Osteoblast (primary cell): Measurements from ENCODE around the gene IMPA2. TPM values are rescaled to one million over a fixed set of nuclear protein-coding genes. Genes with fewer than 3 reads are reported as not detected.
A peak's percentile ranks its signal among the peaks of the same experiment; 100 is the strongest.
"Not testable (repeated sequence)": the region's sequence is repeated elsewhere in the genome, so short reads cannot be mapped to it uniquely, and the experiment has no call there.

Experiments used
- DNase-seq: peaks from one replicate; pipeline ENCODE4 v3.0.0; 2011; ENCODE audit warnings: low spot score, mixed read lengths; ENCODE audit not compliant: insufficient read length; ENCODE audit errors: missing footprints
- H2AFZ ChIP-seq: 2 replicates; pipeline ENCODE4 v1.6.0; 2011; ENCODE audit warnings: mild to moderate bottlenecking, low read length
- H3K27ac ChIP-seq: 2 replicates; pipeline ENCODE4 v1.5.1; 2011; ENCODE audit warnings: mild to moderate bottlenecking, low read depth, low read length, moderate library complexity
- H3K27me3 ChIP-seq: 2 replicates; pipeline ENCODE4 v1.6.0; 2012; ENCODE audit warnings: mild to moderate bottlenecking, control low read depth, inconsistent platforms, low read length, moderate library complexity; ENCODE audit not compliant: insufficient read depth
- H3K36me3 ChIP-seq: 2 replicates; pipeline ENCODE4 v1.5.1; 2011; ENCODE audit warnings: mild to moderate bottlenecking, low read length, control low read depth, moderate library complexity; ENCODE audit not compliant: insufficient read depth
- H3K4me1 ChIP-seq: 2 replicates; pipeline ENCODE4 v1.5.1; 2011; ENCODE audit warnings: mild to moderate bottlenecking, low read length, control low read depth, moderate library complexity; ENCODE audit not compliant: insufficient read depth
- H3K4me2 ChIP-seq: 2 replicates; pipeline ENCODE4 v1.6.0; 2011; ENCODE audit warnings: mild to moderate bottlenecking, low read length; ENCODE audit not compliant: insufficient read depth
- H3K4me3 ChIP-seq: fragments of 200-600 bp; sonication (generic); 3 replicates; pipeline ENCODE4 v1.5.1; 2012; ENCODE audit warnings: mild to moderate bottlenecking, low read length, inconsistent platforms; ENCODE audit not compliant: insufficient read depth
- H3K79me2 ChIP-seq: 2 replicates; pipeline ENCODE4 v1.6.0; 2012; ENCODE audit warnings: mild to moderate bottlenecking, low read length, control low read depth, inconsistent platforms; ENCODE audit not compliant: insufficient read depth
- H3K9me3 ChIP-seq: 2 replicates; pipeline ENCODE4 v1.5.1; 2011; ENCODE audit warnings: low read depth, low read length, control low read depth
- H4K20me1 ChIP-seq: 2 replicates; pipeline ENCODE4 v1.6.0; 2012; ENCODE audit warnings: mild to moderate bottlenecking, low read length, control low read depth; ENCODE audit not compliant: insufficient read depth
- total RNA-seq: library from RNA; depleted of rRNA; stranded (reverse); fragments of >200 nt; gene quantifications from 2 replicates; pipeline ENCODE4 v1.2.3, GENCODE V29; 2012
- TF ChIP-seq, protein P1 (sequence below): IDR thresholded peaks from 2 replicates; pipeline ENCODE4 v1.5.1; 2011; ENCODE audit warnings: mild to moderate bottlenecking, low read depth, low read length, moderate library complexity; ENCODE audit errors: extremely low read depth

IMPA2 gene
- total RNA-seq, 1 donor, result 11.2 TPM

- Histone ChIP-seq H3K27me3 (no peaks in the 10 kb centered on the region), H3K79me2 (no peaks in the 10 kb centered on the region), H3K27ac (no peak overlapping the region), H2AFZ (no peak overlapping the region), H4K20me1 (no peaks in the 10 kb centered on the region), H3K36me3 (no peaks in the 10 kb centered on the region), H3K4me1 (peaks cover 24% of the 10 kb centered on the region), H3K4me2 (no peak overlapping the region), H3K4me3 (no peak overlapping the region), H3K9me3 (no peaks in the 10 kb centered on the region)
- no peak for DNase-seq
- TF ChIP-seq, protein P1, sequence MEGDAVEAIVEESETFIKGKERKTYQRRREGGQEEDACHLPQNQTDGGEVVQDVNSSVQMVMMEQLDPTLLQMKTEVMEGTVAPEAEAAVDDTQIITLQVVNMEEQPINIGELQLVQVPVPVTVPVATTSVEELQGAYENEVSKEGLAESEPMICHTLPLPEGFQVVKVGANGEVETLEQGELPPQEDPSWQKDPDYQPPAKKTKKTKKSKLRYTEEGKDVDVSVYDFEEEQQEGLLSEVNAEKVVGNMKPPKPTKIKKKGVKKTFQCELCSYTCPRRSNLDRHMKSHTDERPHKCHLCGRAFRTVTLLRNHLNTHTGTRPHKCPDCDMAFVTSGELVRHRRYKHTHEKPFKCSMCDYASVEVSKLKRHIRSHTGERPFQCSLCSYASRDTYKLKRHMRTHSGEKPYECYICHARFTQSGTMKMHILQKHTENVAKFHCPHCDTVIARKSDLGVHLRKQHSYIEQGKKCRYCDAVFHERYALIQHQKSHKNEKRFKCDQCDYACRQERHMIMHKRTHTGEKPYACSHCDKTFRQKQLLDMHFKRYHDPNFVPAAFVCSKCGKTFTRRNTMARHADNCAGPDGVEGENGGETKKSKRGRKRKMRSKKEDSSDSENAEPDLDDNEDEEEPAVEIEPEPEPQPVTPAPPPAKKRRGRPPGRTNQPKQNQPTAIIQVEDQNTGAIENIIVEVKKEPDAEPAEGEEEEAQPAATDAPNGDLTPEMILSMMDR, result no peak
Measured at GRCh38 chr18:11943551-11943950, 37.8 kb upstream of the IMPA2 start.

DNA sequence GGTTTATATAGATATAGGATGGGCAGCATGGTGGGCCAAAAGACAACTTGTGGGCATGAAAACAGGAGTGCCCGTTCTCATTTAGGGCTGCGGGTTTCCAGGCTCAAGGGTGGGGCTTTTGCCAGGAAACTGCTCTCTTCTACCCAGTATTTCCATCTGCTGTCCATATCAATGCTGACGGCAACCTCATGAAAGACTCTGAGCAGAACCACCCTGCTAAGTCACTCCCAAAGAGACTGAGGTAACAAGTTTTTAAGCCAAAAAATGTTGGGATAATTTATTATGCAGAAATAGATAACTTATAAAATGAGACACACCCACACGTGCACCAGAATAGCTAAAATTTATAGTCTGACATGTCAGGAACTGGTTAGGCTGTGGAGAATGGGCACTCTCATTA is 37.1 kb upstream of the IMPA2 start:
- no peak overlapping the region for H2AFZ ChIP-seq
- H3K4me2 ChIP-seq, result no peak overlapping the region
- H3K9me3 ChIP-seq, result no peaks in the 10 kb centered on the region
- H4K20me1 ChIP-seq, result no peaks in the 10 kb centered on the region
- H3K27ac ChIP-seq, result no peak overlapping the region
- no peaks in the 10 kb centered on the region for H3K79me2 ChIP-seq
- no peak overlapping the region for H3K4me3 ChIP-seq
- no peak for DNase-seq
- no peaks in the 10 kb centered on the region for H3K27me3 ChIP-seq
- H3K36me3 ChIP-seq, result no peaks in the 10 kb centered on the region
- H3K4me1 ChIP-seq, result peaks cover 31% of the 10 kb centered on the region
- TF ChIP-seq, protein P1, result no peak

GRCh38 chr18:11944786-11945185 is 36.5 kb upstream of the IMPA2 start:
- no peak overlapping the region for H3K4me2 ChIP-seq
- H3K79me2 ChIP-seq, result no peaks in the 10 kb centered on the region
- no peaks in the 10 kb centered on the region for H3K36me3 ChIP-seq
- H3K27me3 ChIP-seq, result no peaks in the 10 kb centered on the region
- no peak for DNase-seq
- H2AFZ ChIP-seq, result no peak overlapping the region
- TF ChIP-seq, protein P1, result no peak
- peaks cover 36% of the 10 kb centered on the region for H3K4me1 ChIP-seq
- H3K27ac ChIP-seq, result no peak overlapping the region
- no peaks in the 10 kb centered on the region for H4K20me1 ChIP-seq
- H3K4me3 ChIP-seq, result no peak overlapping the region
- no peaks in the 10 kb centered on the region for H3K9me3 ChIP-seq

- not testable (repeated sequence) for H4K20me1 ChIP-seq, H3K36me3 ChIP-seq, DNase-seq, H3K9me3 ChIP-seq, H3K79me2 ChIP-seq, H3K27me3 ChIP-seq
- H2AFZ ChIP-seq, result peak overlapping the region; percentile 68
- peak overlapping the region; percentile 94 for H3K27ac ChIP-seq
- peak overlapping the region; percentile 86 for H3K4me2 ChIP-seq
- peaks cover 36% of the 10 kb centered on the region for H3K4me1 ChIP-seq
- H3K4me3 ChIP-seq, result peak overlapping the region; percentile 71
Measured at GRCh38 chr18:11945834-11946659, 35.3 kb upstream of the IMPA2 start.
